OCI-LY7 (cell line): Measurements from ENCODE around the gene MYOT.

Experiments used
- CTCF ChIP-seq: fragments of 200-600 bp; sonication (generic); conservative IDR thresholded peaks from 2 replicates; pipeline ENCODE4 v1.5.1; 2014; ENCODE audit warnings: mild to moderate bottlenecking, antibody characterized with exemption, low read length, moderate library complexity, mixed read lengths
- EZH2phosphoT487 ChIP-seq: fragments of 200-600 bp; sonication (generic); IDR thresholded peaks from 2 replicates; pipeline ENCODE4 v1.6.1; 2018; ENCODE audit warnings: low read depth, borderline replicate concordance, mild to moderate bottlenecking, mixed run types, antibody characterized with exemption, low read length, moderate library complexity, mixed read lengths

GRCh38 chr5:137856201-137856600, 11.5 kb upstream of the MYOT start:
- TF ChIP-seq CTCF (no peak), EZH2phosphoT487 (no peak)
